ENCODE data around the gene LSM3. TPM values are rescaled to one million over a fixed set of nuclear protein-coding genes. Genes with fewer than 3 reads are reported as not detected.
A peak's percentile ranks its signal among the peaks of the same experiment; 100 is the strongest.

The LSM3 gene
- total RNA-seq, 1 experiment from 2014 or later: 11.9 TPM

DNA sequence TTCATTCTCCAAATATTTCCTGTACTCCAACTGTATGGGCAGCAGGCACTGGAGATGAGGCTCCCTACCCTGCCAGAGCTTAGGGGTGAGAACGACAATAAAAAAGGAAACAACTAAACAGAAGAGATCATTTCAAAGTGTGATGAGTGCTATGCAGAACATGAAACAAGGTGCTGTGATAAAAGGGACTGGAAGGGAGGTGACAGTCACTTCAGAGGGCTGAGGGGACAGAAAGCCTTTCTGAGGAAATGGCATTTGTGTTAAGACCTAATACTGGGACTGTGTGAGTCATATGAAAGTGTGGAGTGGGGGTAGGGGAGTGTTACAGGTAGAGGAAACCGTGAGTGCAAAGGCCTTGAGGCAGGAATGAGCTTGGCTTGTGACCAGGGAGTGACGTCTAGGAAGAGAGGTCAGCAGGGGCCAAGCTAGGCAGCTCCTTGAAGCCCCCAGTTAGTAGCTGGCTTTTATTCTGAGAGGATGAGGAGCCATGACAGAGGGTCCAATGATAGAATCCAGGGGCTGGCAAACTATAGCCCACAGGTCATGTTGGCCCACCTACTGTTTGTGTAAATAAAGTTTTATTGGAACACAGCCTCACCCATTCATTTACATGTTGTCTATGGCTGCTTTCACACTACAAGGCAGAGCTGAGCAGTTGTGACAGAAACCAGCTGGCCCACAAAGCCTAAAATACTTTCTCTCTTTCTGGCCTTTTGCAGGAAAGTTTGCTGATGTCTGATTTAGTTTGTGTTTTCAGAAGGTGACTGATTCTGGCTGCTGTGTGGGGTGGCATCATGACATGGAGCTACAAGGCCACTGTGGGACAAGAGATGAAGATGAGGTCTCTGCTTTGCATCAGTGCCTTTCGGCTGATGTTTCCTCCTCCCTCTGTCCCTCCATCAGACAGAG is 56.6 kb downstream of the LSM3 start:
- Histone ChIP-seq H3K4me3 (ENCODE audit: low read depth in 2 of 2, low read length in 2 of 2) (no peak overlapping the region), H3K4me1 (ENCODE audit: control insufficient read depth, insufficient read depth, low read length) (no peaks in the 10 kb centered on the region), H3K27me3 (ENCODE audit: control insufficient read depth, insufficient read depth, low read length) (no peaks in the 10 kb centered on the region), H3K9me3 (ENCODE audit: control insufficient read depth, insufficient read depth, low read depth, low read length) (no peaks in the 10 kb centered on the region), H3K27ac (ENCODE audit: low read length) (peak overlapping the region; percentile 29; the same call in 1 of the 2 replicates), H3K36me3 (ENCODE audit: control insufficient read depth, insufficient read depth, low read length) (no peaks in the 10 kb centered on the region)
- POLR2A ChIA-PET: interaction anchor here (1.0 kb wide), 1 partner anchor 10 kb away, joined by 3 read pairs; no protein-coding TSS in a partner anchor
- TF ChIP-seq, protein P1, sequence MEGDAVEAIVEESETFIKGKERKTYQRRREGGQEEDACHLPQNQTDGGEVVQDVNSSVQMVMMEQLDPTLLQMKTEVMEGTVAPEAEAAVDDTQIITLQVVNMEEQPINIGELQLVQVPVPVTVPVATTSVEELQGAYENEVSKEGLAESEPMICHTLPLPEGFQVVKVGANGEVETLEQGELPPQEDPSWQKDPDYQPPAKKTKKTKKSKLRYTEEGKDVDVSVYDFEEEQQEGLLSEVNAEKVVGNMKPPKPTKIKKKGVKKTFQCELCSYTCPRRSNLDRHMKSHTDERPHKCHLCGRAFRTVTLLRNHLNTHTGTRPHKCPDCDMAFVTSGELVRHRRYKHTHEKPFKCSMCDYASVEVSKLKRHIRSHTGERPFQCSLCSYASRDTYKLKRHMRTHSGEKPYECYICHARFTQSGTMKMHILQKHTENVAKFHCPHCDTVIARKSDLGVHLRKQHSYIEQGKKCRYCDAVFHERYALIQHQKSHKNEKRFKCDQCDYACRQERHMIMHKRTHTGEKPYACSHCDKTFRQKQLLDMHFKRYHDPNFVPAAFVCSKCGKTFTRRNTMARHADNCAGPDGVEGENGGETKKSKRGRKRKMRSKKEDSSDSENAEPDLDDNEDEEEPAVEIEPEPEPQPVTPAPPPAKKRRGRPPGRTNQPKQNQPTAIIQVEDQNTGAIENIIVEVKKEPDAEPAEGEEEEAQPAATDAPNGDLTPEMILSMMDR (IDR thresholded peaks at IDR 0.05): no peak
- TF ChIP-seq SIN3A (IDR thresholded peaks at IDR 0.05; ENCODE audit: borderline replicate concordance, insufficient read depth, low read depth, low read length): no peak
- no peak for TF ChIP-seq POLR2AphosphoS5 (IDR thresholded peaks at IDR 0.05; ENCODE audit: low read depth, low read length)
- TF ChIP-seq, protein P2, sequence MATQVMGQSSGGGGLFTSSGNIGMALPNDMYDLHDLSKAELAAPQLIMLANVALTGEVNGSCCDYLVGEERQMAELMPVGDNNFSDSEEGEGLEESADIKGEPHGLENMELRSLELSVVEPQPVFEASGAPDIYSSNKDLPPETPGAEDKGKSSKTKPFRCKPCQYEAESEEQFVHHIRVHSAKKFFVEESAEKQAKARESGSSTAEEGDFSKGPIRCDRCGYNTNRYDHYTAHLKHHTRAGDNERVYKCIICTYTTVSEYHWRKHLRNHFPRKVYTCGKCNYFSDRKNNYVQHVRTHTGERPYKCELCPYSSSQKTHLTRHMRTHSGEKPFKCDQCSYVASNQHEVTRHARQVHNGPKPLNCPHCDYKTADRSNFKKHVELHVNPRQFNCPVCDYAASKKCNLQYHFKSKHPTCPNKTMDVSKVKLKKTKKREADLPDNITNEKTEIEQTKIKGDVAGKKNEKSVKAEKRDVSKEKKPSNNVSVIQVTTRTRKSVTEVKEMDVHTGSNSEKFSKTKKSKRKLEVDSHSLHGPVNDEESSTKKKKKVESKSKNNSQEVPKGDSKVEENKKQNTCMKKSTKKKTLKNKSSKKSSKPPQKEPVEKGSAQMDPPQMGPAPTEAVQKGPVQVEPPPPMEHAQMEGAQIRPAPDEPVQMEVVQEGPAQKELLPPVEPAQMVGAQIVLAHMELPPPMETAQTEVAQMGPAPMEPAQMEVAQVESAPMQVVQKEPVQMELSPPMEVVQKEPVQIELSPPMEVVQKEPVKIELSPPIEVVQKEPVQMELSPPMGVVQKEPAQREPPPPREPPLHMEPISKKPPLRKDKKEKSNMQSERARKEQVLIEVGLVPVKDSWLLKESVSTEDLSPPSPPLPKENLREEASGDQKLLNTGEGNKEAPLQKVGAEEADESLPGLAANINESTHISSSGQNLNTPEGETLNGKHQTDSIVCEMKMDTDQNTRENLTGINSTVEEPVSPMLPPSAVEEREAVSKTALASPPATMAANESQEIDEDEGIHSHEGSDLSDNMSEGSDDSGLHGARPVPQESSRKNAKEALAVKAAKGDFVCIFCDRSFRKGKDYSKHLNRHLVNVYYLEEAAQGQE (IDR thresholded peaks at IDR 0.05; ENCODE audit: insufficient read depth in 1 of 2, low read depth in 2 of 2, low read length in 1 of 2): no peak
- TF ChIP-seq TCF7L2 (IDR thresholded peaks at IDR 0.05; ENCODE audit: low read depth, low read length): no peak
- intact Hi-C loops (cut with micrococcal nuclease; ENCODE audit: unreplicated experiment): no loop called here
- BruUV-seq (replicated peaks): no TSS peak
- ATAC-seq (no peak), DNase-seq (ENCODE audit: low read depth, low spot score) (no peak)
- CTCF ChIA-PET: interaction anchor here (1.6 kb wide), 1 partner anchor 32 kb away, joined by 4 read pairs; no protein-coding TSS in a partner anchor
- in situ Hi-C loops (cut with HindIII; ENCODE audit: low pct_unique_long_range_greater_than_20kb, low sequenced_read_pairs): no loop called here

DNA sequence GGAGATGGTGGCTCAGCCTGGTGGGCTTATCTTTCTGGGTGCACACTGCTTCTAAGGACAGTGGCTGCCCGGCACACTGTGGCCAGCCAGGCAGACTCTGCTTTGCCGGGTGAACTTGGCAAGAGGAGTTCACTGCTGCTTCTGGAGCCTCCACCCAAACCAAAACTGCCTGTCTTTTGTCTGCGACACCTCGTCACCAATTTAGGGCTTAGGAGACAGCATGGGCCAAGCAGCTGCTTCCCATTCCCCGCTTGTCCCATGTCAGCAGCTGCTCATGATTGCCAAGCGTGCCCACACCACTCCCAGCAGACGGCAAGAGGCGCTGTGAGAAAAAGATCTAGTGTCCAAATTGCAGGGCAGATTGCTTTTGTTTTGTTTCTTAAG is 57.3 kb downstream of the LSM3 start:
- Histone ChIP-seq H3K27ac (ENCODE audit: low read length) (no peak overlapping the region; the same call in 1 of the 2 replicates), H3K4me3 (ENCODE audit: low read depth in 2 of 2, low read length in 2 of 2) (no peak overlapping the region), H3K27me3 (ENCODE audit: control insufficient read depth, insufficient read depth, low read length) (no peaks in the 10 kb centered on the region), H3K36me3 (ENCODE audit: control insufficient read depth, insufficient read depth, low read length) (no peaks in the 10 kb centered on the region), H3K9me3 (ENCODE audit: control insufficient read depth, insufficient read depth, low read depth, low read length) (no peaks in the 10 kb centered on the region), H3K4me1 (ENCODE audit: control insufficient read depth, insufficient read depth, low read length) (no peaks in the 10 kb centered on the region)
- DNase-seq (ENCODE audit: low read depth, low spot score): no peak
- TF ChIP-seq POLR2AphosphoS5 (IDR thresholded peaks at IDR 0.05; ENCODE audit: low read depth, low read length) (no peak), SIN3A (IDR thresholded peaks at IDR 0.05; ENCODE audit: borderline replicate concordance, insufficient read depth, low read depth, low read length) (no peak), TCF7L2 (IDR thresholded peaks at IDR 0.05; ENCODE audit: low read depth, low read length) (no peak)
- TF ChIP-seq, protein P1 (IDR thresholded peaks at IDR 0.05): no peak
- TF ChIP-seq, protein P2 (IDR thresholded peaks at IDR 0.05; ENCODE audit: insufficient read depth in 1 of 2, low read depth in 2 of 2, low read length in 1 of 2): no peak
- CTCF ChIA-PET: no interaction called here
- in situ Hi-C loops (cut with HindIII; ENCODE audit: low pct_unique_long_range_greater_than_20kb, low sequenced_read_pairs) (no loop called here), intact Hi-C loops (cut with micrococcal nuclease; ENCODE audit: unreplicated experiment) (no loop called here)
- BruUV-seq (replicated peaks): no TSS peak
- ATAC-seq: no peak
- POLR2A ChIA-PET: interaction anchor here (1.0 kb wide), 1 partner anchor 10 kb away, joined by 3 read pairs; no protein-coding TSS in a partner anchor
